Measurements from ENCODE around the gene IFITM1.

DNA sequence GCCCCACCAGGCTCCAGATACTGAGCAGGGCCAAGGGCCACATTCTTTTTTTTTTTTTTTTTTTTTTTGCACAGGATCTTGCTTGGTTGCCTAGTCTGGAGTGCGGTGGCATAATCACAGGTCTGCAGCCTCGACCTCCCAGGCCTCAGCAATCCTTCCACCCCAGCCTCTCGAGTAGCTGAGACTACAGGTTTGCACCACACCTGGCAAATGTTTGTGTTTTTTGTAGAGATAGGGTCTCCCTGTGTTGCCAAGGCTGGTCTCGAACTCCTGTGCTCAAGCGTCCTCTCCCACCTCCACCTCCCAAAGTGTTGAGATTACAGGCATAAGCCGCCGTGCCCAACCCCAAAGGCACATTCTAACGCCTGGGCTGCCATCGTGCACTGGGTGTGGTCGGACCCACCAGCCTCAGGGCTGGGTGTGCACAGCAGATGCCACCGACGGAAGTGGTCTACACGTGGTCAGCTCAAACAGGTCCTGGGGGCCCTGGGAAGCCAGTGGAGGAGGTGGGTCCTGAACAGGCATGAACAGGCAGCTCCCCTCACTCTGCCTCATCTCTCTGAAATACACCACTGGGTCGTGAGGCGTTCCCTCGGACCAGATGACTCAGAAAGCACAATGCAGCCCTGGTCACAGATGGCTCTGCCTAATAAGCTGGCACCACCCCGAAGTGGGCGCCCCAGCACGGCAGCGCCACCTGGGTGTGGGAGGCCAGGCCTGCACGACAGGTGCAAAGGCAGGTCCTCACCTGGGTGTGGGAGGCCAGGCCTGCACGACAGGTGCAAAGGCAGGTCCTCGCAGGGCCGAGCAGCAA is 50.3 kb downstream of the IFITM1 start:
- no peak for TF ChIP-seq POLR2AphosphoS5 (IDR thresholded peaks at IDR 0.05; ENCODE audit: control insufficient read depth, insufficient read depth, low read depth, low read length)
- TF ChIP-seq SIX5 (IDR thresholded peaks at IDR 0.05; ENCODE audit: borderline replicate concordance in 1 of 2, insufficient read depth in 1 of 2, low read depth in 1 of 2, low read length in 2 of 2): no peak
- no peak for TF ChIP-seq EZH2 (IDR thresholded peaks at IDR 0.05; ENCODE audit: borderline replicate concordance, low read depth, low read length)
- TF ChIP-seq, protein P1, sequence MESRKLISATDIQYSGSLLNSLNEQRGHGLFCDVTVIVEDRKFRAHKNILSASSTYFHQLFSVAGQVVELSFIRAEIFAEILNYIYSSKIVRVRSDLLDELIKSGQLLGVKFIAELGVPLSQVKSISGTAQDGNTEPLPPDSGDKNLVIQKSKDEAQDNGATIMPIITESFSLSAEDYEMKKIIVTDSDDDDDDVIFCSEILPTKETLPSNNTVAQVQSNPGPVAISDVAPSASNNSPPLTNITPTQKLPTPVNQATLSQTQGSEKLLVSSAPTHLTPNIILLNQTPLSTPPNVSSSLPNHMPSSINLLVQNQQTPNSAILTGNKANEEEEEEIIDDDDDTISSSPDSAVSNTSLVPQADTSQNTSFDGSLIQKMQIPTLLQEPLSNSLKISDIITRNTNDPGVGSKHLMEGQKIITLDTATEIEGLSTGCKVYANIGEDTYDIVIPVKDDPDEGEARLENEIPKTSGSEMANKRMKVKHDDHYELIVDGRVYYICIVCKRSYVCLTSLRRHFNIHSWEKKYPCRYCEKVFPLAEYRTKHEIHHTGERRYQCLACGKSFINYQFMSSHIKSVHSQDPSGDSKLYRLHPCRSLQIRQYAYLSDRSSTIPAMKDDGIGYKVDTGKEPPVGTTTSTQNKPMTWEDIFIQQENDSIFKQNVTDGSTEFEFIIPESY (CRISPR knock-in tag; IDR thresholded peaks at IDR 0.05): no peak
- no peak for TF ChIP-seq MAX (CRISPR knock-in tag; IDR thresholded peaks at IDR 0.05)

Data from K562 (cell line).